Measurements from ENCODE around the gene MAN1C1. TPM values are rescaled to one million over a fixed set of nuclear protein-coding genes. Genes with fewer than 3 reads are reported as not detected.

MAN1C1 gene
- total RNA-seq, 2 experiments from 2014 or later = 16.8 to 17.9 TPM

- H3K9me3 Mint-ChIP-seq (ENCODE audit: insufficient read depth) = no peaks in the 10 kb centered on the region
- POLR2A ChIA-PET = interaction anchor here (0.7 kb wide), 1 partner anchor 266 kb away, joined by 3 read pairs; no protein-coding TSS in a partner anchor
These were observed 194.9 kb downstream of the MAN1C1 start for GRCh38 chr1:25811384-25812082.

DNA sequence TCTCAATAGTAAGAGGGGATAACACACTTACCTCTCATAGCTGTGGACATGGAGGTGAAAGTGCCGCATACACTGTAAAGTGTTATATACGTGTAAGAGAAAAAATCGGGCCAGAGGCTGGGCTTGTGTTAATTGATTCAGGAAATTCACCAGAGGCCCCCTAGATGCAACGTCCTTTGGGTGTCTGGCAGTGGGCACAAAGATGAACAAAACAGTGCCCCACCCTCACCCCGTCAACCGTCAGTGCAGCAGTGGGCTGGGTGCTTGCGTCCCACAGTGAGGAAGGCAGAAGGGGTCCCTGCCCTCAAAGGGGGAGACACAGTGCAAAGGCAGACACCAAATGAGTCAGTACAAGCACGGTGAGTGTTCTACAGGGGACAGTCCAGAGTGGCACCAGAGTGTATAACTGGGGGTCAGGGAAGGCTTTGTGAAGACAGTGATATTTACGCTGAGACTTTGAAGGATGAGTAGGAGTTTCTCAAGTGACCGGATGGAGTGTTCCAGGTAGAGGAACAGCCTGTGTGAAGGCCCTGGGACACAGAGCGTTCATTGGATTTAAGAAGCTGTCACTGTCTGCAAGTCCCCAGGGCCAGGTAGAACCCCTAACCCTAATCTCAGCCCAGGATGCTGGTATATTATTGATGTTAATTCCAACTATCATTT is 196.6 kb downstream of the MAN1C1 start:
- Mint-ChIP-seq H3K36me3 (ENCODE audit: low read depth) (no peaks in the 10 kb centered on the region), H3K4me3 (no peak overlapping the region), H3K4me1 (ENCODE audit: low read depth) (peaks cover 7% of the 10 kb centered on the region), H3K27me3 (ENCODE audit: low read depth) (no peaks in the 10 kb centered on the region), H3K9me3 (ENCODE audit: insufficient read depth) (no peaks in the 10 kb centered on the region), H3K27ac (no peak overlapping the region)
- DNase-seq = no peak
- POLR2A ChIA-PET = interaction anchor here (1.2 kb wide), 1 partner anchor 203 kb away, joined by 3 read pairs; no protein-coding TSS in a partner anchor
- no peak for ATAC-seq
- CTCF ChIA-PET = interaction anchor here (0.9 to 1.5 kb wide), 3 partner anchors 11 to 204 kb away, joined by 3 to 9 read pairs (median 4); no protein-coding TSS in a partner anchor

More at GRCh38 chr1:25811384-25812082, 194.9 kb downstream of the MAN1C1 start:
- Mint-ChIP-seq H3K36me3 (ENCODE audit: low read depth) (no peaks in the 10 kb centered on the region), H3K27ac (no peak overlapping the region), H3K4me3 (no peak overlapping the region), H3K27me3 (ENCODE audit: low read depth) (no peaks in the 10 kb centered on the region), H3K4me1 (ENCODE audit: low read depth) (peaks cover 7% of the 10 kb centered on the region)
- CTCF ChIA-PET = interaction anchor here (0.9 to 4.5 kb wide), 10 partner anchors 9 to 308 kb away, joined by 3 to 24 read pairs (median 6); partner anchors contain the start of genes MTFR1L and SELENON
- ATAC-seq (no peak), DNase-seq (no peak)

DNA sequence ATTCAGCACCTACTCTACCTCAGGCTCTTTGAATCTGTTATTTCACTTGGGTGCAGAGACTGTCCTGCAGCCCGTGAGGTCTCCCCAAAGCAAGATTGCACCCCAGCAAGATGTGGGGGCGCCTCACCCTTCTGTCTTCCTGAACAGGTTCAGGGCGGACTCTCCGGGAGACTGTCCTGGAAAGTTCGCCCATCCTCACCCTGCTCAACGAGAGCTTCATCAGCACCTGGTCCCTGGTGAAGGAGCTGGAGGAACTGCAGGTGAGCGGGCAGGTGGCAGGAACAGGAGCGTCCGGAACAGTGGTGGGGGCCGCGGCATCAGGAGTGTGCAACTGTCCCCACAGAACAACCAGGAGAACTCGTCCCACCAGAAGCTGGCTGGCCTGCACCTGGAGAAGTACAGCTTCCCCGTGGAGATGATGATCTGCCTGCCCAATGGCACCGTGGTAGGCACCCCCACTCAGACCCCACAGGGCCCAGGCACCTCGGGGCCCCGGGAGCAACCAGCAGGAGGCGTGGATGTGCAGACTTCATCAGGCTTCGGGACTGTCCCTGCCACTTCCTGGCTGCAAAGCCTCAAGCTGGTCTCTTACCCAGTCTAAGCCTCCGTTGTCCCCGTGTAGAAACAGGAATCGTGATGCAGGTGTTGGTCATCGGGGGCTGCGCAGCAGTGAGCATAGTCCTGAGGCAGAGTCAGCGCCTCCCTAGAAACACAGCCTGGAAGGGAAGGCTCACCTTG is 197.3 kb downstream of the MAN1C1 start:
- Mint-ChIP-seq H3K27me3 (ENCODE audit: low read depth) (no peaks in the 10 kb centered on the region), H3K4me1 (ENCODE audit: low read depth) (peaks cover 14% of the 10 kb centered on the region), H3K36me3 (ENCODE audit: low read depth) (no peaks in the 10 kb centered on the region), H3K27ac (no peak overlapping the region), H3K4me3 (no peak overlapping the region), H3K9me3 (ENCODE audit: insufficient read depth) (no peaks in the 10 kb centered on the region)
- ChIA-PET POLR2A (interaction anchor here (1.2 kb wide), 1 partner anchor 204 kb away, joined by 3 read pairs; no protein-coding TSS in a partner anchor), CTCF (interaction anchor here (0.9 to 1.7 kb wide), 4 partner anchors 12 to 205 kb away, joined by 3 to 4 read pairs (median 4); partner anchors contain the start of gene PAFAH2)
- no peak for DNase-seq
- ATAC-seq = no peak

DNA sequence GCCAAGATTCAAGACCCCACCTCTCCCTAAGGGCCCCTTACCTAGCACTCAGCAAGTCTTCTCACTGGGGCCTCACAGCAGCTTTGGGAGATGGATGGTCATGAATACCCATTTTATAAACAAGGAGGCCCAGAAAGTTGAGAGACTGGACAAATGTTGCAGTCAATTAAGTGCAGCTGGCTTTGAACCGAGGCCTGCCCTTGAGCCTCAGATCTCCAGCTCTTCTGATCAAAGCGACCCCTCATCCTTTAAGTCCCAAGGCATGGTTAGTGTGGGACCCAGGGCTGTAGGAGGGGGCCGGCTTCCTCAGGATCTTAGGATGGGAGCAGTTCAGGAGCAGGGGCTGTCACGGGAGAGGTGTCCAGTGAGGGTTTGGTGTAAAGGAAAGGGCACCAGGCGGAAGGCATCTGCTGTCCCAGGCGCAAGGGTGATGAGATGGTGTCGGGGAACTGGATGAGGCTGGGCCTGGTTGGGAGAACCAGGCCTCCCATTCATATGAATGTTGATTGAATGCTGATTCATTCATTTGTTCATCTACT is 198.0 kb downstream of the MAN1C1 start:
- POLR2A ChIA-PET = no interaction called here
- no peaks in the 10 kb centered on the region for H3K9me3 Mint-ChIP-seq (ENCODE audit: insufficient read depth)
- H3K27ac Mint-ChIP-seq = peak overlapping the region; percentile 57
- H3K4me1 Mint-ChIP-seq (ENCODE audit: low read depth) = peaks cover 20% of the 10 kb centered on the region
- CTCF ChIA-PET = interaction anchor here (1.1 to 1.7 kb wide), 3 partner anchors 89 to 206 kb away, joined by 3 to 4 read pairs (median 4); partner anchors contain the start of gene PAFAH2
- no peak for ATAC-seq
- H3K4me3 Mint-ChIP-seq = no peak overlapping the region
- no peak for DNase-seq
- no peaks in the 10 kb centered on the region for H3K27me3 Mint-ChIP-seq (ENCODE audit: low read depth)
- H3K36me3 Mint-ChIP-seq (ENCODE audit: low read depth) = no peaks in the 10 kb centered on the region

GRCh38 chr1:25815208-25816111 is 198.9 kb downstream of the MAN1C1 start:
- Mint-ChIP-seq H3K27me3 (ENCODE audit: low read depth) (no peaks in the 10 kb centered on the region), H3K9me3 (ENCODE audit: insufficient read depth) (no peaks in the 10 kb centered on the region), H3K36me3 (ENCODE audit: low read depth) (no peaks in the 10 kb centered on the region), H3K4me1 (ENCODE audit: low read depth) (peaks cover 20% of the 10 kb centered on the region), H3K4me3 (no peak overlapping the region), H3K27ac (no peak overlapping the region)
- ATAC-seq (no peak), DNase-seq (no peak)
- POLR2A ChIA-PET = interaction anchor here (0.7 kb wide), 1 partner anchor 160 kb away, joined by 3 read pairs; no protein-coding TSS in a partner anchor
- CTCF ChIA-PET = interaction anchor here (1.1 to 1.7 kb wide), 2 partner anchors 90 to 182 kb away, joined by 3 to 4 read pairs; partner anchors contain the start of gene PAFAH2

- H3K27me3 Mint-ChIP-seq (ENCODE audit: low read depth) = no peaks in the 10 kb centered on the region
- no peak overlapping the region for H3K4me3 Mint-ChIP-seq
- POLR2A ChIA-PET = interaction anchor here (0.7 kb wide), 1 partner anchor 161 kb away, joined by 3 read pairs; no protein-coding TSS in a partner anchor
- no peaks in the 10 kb centered on the region for H3K9me3 Mint-ChIP-seq (ENCODE audit: insufficient read depth)
- no peak overlapping the region for H3K27ac Mint-ChIP-seq
- H3K36me3 Mint-ChIP-seq (ENCODE audit: low read depth) = peaks cover 6% of the 10 kb centered on the region
- peaks cover 22% of the 10 kb centered on the region for H3K4me1 Mint-ChIP-seq (ENCODE audit: low read depth)
- ATAC-seq (no peak), DNase-seq (no peak)
- CTCF ChIA-PET = no interaction called here
These were observed 199.6 kb downstream of the MAN1C1 start for GRCh38 chr1:25816112-25816718.

- POLR2A ChIA-PET = interaction anchor here (0.6 kb wide), 1 partner anchor 374 kb away, joined by 3 read pairs; no protein-coding TSS in a partner anchor
- no peaks in the 10 kb centered on the region for H3K27me3 Mint-ChIP-seq (ENCODE audit: low read depth)
- DNase-seq = no peak
- H3K36me3 Mint-ChIP-seq (ENCODE audit: low read depth) = peaks cover 6% of the 10 kb centered on the region
- H3K4me3 Mint-ChIP-seq = peak overlapping the region; percentile 89
- H3K4me1 Mint-ChIP-seq (ENCODE audit: low read depth) = peaks cover 33% of the 10 kb centered on the region
- CTCF ChIA-PET = interaction anchor here (2.3 kb wide), 1 partner anchor 179 kb away, joined by 7 read pairs; the partner anchor contains the start of gene PAFAH2
- peak overlapping the region; percentile 91 for H3K27ac Mint-ChIP-seq
- no peaks in the 10 kb centered on the region for H3K9me3 Mint-ChIP-seq (ENCODE audit: insufficient read depth)
- ATAC-seq = no peak
These were observed 201.4 kb downstream of the MAN1C1 start for GRCh38 chr1:25817840-25818501.

- DNase-seq (no peak), ATAC-seq (no peak)
- Mint-ChIP-seq H3K36me3 (ENCODE audit: low read depth) (peaks cover 6% of the 10 kb centered on the region), H3K4me3 (peak overlapping the region; percentile 89), H3K27me3 (ENCODE audit: low read depth) (no peaks in the 10 kb centered on the region), H3K4me1 (ENCODE audit: low read depth) (peaks cover 33% of the 10 kb centered on the region), H3K9me3 (ENCODE audit: insufficient read depth) (no peaks in the 10 kb centered on the region), H3K27ac (peak overlapping the region; percentile 91)
- ChIA-PET POLR2A (interaction anchor here (0.6 kb wide), 1 partner anchor 375 kb away, joined by 3 read pairs; no protein-coding TSS in a partner anchor), CTCF (interaction anchor here (1.2 to 2.3 kb wide), 2 partner anchors 179 to 204 kb away, joined by 4 to 7 read pairs; partner anchors contain the start of gene PAFAH2)
These were observed 202.0 kb downstream of the MAN1C1 start for GRCh38 chr1:25818569-25818968.

GRCh38 chr1:25819491-25820246 is 203.1 kb downstream of the MAN1C1 start, which contains the start of gene MTFR1L:
Gene MTFR1L (plus strand): TSS chr1:25819954. CDS start chr1:25823105, 3,151 bp downstream.
- H3K27me3 Mint-ChIP-seq (ENCODE audit: low read depth) = no peaks in the 10 kb centered on the region
- H3K27ac Mint-ChIP-seq = peak within 1 kb of the TSS; percentile 93
- ATAC-seq (peak; percentile 88), DNase-seq (peak; percentile 97)
- no peaks in the 10 kb centered on the region for H3K9me3 Mint-ChIP-seq (ENCODE audit: insufficient read depth)
- CTCF ChIA-PET = interaction anchor here (0.8 to 3.3 kb wide), 9 partner anchors 8 to 316 kb away, joined by 3 to 15 read pairs (median 5); partner anchors contain the start of gene PAFAH2
- peaks cover 30% of the 10 kb centered on the region for H3K4me1 Mint-ChIP-seq (ENCODE audit: low read depth)
- H3K36me3 Mint-ChIP-seq (ENCODE audit: low read depth) = peaks cover 6% of the 10 kb centered on the region
- H3K4me3 Mint-ChIP-seq = peak within 1 kb of the TSS; percentile 89
- POLR2A ChIA-PET = interaction anchor here (0.6 to 2.4 kb wide), 12 partner anchors 10 to 919 kb away, joined by 3 to 8 read pairs (median 4); partner anchors contain the start of genes PAFAH2 and SYF2
